Breast epithelium (tissue), 3 donors: ENCODE data around the gene SULT2B1.

Experiments used
- POLR2A ChIP-seq: fragments of 450-650 bp; IDR thresholded peaks from one replicate; pipeline ENCODE4 v1.6.1; 2016; ENCODE audit warnings: antibody characterized with exemption, mild to moderate bottlenecking, moderate library complexity
- TF ChIP-seq, protein P1 (sequence below), 3 donors: fragments of 450-650 bp; IDR thresholded peaks; one replicate each; pipeline ENCODE4 v1.5.1; 2016 to 2017; ENCODE audit warnings: antibody characterized with exemption in 3 of 3, mild to moderate bottlenecking in 3 of 3, moderate library complexity in 3 of 3

DNA sequence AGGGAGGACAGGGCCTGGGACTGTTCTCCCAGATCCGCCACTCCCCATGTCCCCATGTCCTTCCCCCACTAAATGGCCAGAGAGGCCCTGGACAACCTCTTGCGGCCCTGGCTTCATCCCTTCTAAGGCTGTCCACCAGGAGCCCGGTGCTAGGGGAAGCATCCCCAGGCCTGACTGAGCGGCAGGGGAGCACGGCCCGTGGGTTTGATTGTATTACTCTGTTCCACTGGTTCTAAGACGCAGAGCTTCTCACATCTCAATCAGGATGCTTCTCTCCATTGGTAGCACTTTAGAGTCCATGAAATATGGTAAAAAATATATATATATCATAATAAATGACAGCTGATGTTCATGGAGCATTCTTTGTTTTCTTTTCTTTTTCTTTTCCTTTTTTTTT, 55.4 kb downstream of the SULT2B1 start:
- TF ChIP-seq, protein P1, sequence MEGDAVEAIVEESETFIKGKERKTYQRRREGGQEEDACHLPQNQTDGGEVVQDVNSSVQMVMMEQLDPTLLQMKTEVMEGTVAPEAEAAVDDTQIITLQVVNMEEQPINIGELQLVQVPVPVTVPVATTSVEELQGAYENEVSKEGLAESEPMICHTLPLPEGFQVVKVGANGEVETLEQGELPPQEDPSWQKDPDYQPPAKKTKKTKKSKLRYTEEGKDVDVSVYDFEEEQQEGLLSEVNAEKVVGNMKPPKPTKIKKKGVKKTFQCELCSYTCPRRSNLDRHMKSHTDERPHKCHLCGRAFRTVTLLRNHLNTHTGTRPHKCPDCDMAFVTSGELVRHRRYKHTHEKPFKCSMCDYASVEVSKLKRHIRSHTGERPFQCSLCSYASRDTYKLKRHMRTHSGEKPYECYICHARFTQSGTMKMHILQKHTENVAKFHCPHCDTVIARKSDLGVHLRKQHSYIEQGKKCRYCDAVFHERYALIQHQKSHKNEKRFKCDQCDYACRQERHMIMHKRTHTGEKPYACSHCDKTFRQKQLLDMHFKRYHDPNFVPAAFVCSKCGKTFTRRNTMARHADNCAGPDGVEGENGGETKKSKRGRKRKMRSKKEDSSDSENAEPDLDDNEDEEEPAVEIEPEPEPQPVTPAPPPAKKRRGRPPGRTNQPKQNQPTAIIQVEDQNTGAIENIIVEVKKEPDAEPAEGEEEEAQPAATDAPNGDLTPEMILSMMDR (IDR thresholded peaks at IDR 0.05), result no peak
- TF ChIP-seq POLR2A, result no peak
